Measurements from ENCODE around the gene HEXIM2. TPM values are rescaled to one million over a fixed set of nuclear protein-coding genes. Genes with fewer than 3 reads are reported as not detected.

The HEXIM2 gene
- 9.5 and 10.4 TPM in 2 replicates for total RNA-seq
- long read RNA-seq, partial matches to known transcripts: 1 of 11 reads
- long read RNA-seq, other reads (novel, unspliced or antisense): 3 of 11 reads

- DNase-seq (ENCODE audit: low read depth, low spot score): peak; percentile 99
- TF ChIP-seq CTCF (conservative IDR thresholded peaks at IDR 0.05): no peak
- H3K4me1 Mint-ChIP-seq: peaks cover 28% of the 10 kb centered on the region
Observed at GRCh38 chr17:45161288-45162024, at the start of gene HEXIM2. Gene HEXIM2, plus strand, starts transcription at chr17:45161875. Its CDS starts 919 bp downstream, at chr17:45162794.

GRCh38 chr17:45112559-45113423 lies 48.9 kb upstream of the HEXIM2 start:
- Mint-ChIP-seq H3K9me3 (no peaks in the 10 kb centered on the region), H3K27ac (ENCODE audit: unreplicated experiment) (no peak overlapping the region), H3K4me1 (no peaks in the 10 kb centered on the region), H3K4me3 (no peak overlapping the region), H3K27me3 (ENCODE audit: low read depth) (no peaks in the 10 kb centered on the region), H3K36me3 (ENCODE audit: low read depth) (peaks cover 4% of the 10 kb centered on the region)
- no peak for DNase-seq (ENCODE audit: low read depth, low spot score)
- no peak for TF ChIP-seq CTCF (conservative IDR thresholded peaks at IDR 0.05)

More at GRCh38 chr17:45161288-45162024, at the start of gene HEXIM2:
- Mint-ChIP-seq H3K9me3 (no peaks in the 10 kb centered on the region), H3K27me3 (ENCODE audit: low read depth) (no peaks in the 10 kb centered on the region), H3K27ac (ENCODE audit: unreplicated experiment) (peak within 1 kb of the TSS; percentile 99), H3K36me3 (ENCODE audit: low read depth) (peaks cover 4% of the 10 kb centered on the region), H3K4me3 (peak within 1 kb of the TSS; percentile 91)

- Mint-ChIP-seq H3K27ac (ENCODE audit: unreplicated experiment) (no peak overlapping the region), H3K9me3 (no peaks in the 10 kb centered on the region), H3K4me3 (no peak overlapping the region), H3K36me3 (ENCODE audit: low read depth) (peaks cover under 1% of the 10 kb centered on the region), H3K27me3 (ENCODE audit: low read depth) (no peaks in the 10 kb centered on the region), H3K4me1 (no peaks in the 10 kb centered on the region)
- DNase-seq (ENCODE audit: low read depth, low spot score): no peak
- no peak for TF ChIP-seq CTCF (conservative IDR thresholded peaks at IDR 0.05)
Observed at GRCh38 chr17:45113424-45113754, 48.3 kb upstream of the HEXIM2 start.

GRCh38 chr17:45114117-45114932 lies 47.4 kb upstream of the HEXIM2 start:
- Mint-ChIP-seq H3K27ac (ENCODE audit: unreplicated experiment) (no peak overlapping the region), H3K9me3 (no peaks in the 10 kb centered on the region), H3K4me3 (no peak overlapping the region), H3K36me3 (ENCODE audit: low read depth) (no peaks in the 10 kb centered on the region), H3K27me3 (ENCODE audit: low read depth) (no peaks in the 10 kb centered on the region), H3K4me1 (no peaks in the 10 kb centered on the region)
- TF ChIP-seq CTCF (conservative IDR thresholded peaks at IDR 0.05): no peak
- no peak for DNase-seq (ENCODE audit: low read depth, low spot score)

- no peak for DNase-seq (ENCODE audit: low read depth, low spot score)
- Mint-ChIP-seq H3K4me3 (no peak overlapping the region), H3K36me3 (ENCODE audit: low read depth) (no peaks in the 10 kb centered on the region), H3K27ac (ENCODE audit: unreplicated experiment) (no peak overlapping the region), H3K4me1 (no peaks in the 10 kb centered on the region), H3K9me3 (no peaks in the 10 kb centered on the region), H3K27me3 (ENCODE audit: low read depth) (no peaks in the 10 kb centered on the region)
- no peak for TF ChIP-seq CTCF (conservative IDR thresholded peaks at IDR 0.05)
Observed at GRCh38 chr17:45115015-45115625, 46.6 kb upstream of the HEXIM2 start.

Data from neural crest cell (in vitro differentiated cells).